ENCODE measurements around the gene STIM1. TPM values are rescaled to one million over a fixed set of nuclear protein-coding genes. Genes with fewer than 3 reads are reported as not detected.

STIM1 gene
- total and polyA plus RNA-seq, 7 donors = 5.3 to 44.8 (median 29.3) TPM

GRCh38 chr11:3882655-3883054 is 27.2 kb downstream of the STIM1 start:
- Histone ChIP-seq H3K4me3 (no peak overlapping the region), H3K4me1 (peaks cover 0 to 21% (median 19%) of the 10 kb centered on the region in 4 donors), H3K9me3 (no peaks in the 10 kb centered on the region), H3K27ac (no peak overlapping the region), H3K36me3 (no peaks in the 10 kb centered on the region), H3K27me3 (no peaks in the 10 kb centered on the region)
- DNase-seq = no peak
- intact Hi-C loops (cut with DNase I) = no loop called here
- TF ChIP-seq EP300 (IDR thresholded peaks at IDR 0.05) = no peak
- no peak for TF ChIP-seq CTCF (IDR thresholded peaks at IDR 0.05)
- TF ChIP-seq POLR2AphosphoS5 (IDR thresholded peaks at IDR 0.05) = no peak
- no peak for TF ChIP-seq POLR2A (IDR thresholded peaks at IDR 0.05)

- Histone ChIP-seq H3K4me1 (no peaks in the 10 kb centered on the region), H3K9me3 (no peaks in the 10 kb centered on the region), H3K27ac (no peak overlapping the region), H3K4me3 (no peak overlapping the region), H3K27me3 (no peaks in the 10 kb centered on the region), H3K36me3 (no peaks in the 10 kb centered on the region)
- TF ChIP-seq POLR2A (IDR thresholded peaks at IDR 0.05) (no peak), CTCF (IDR thresholded peaks at IDR 0.05) (no peak), POLR2AphosphoS5 (IDR thresholded peaks at IDR 0.05) (no peak), EP300 (IDR thresholded peaks at IDR 0.05) (no peak)
- 93 to 96% methylated on average over 7 of the region's 7 CpGs for WGBS, 2 donors
- intact Hi-C loops (cut with DNase I) = no loop called here
- DNase-seq = no peak
These were observed 30.4 kb downstream of the STIM1 start for GRCh38 chr11:3885855-3886254.

GRCh38 chr11:3886985-3887384 is 31.5 kb downstream of the STIM1 start:
- Histone ChIP-seq H3K4me3 (no peak overlapping the region), H3K9me3 (no peaks in the 10 kb centered on the region), H3K27me3 (no peaks in the 10 kb centered on the region), H3K27ac (no peak overlapping the region), H3K4me1 (no peaks in the 10 kb centered on the region), H3K36me3 (no peaks in the 10 kb centered on the region)
- intact Hi-C loops (cut with DNase I) = no loop called here
- no peak for DNase-seq
- WGBS, 2 donors = 84 to 92% methylated on average over 1 of the region's 1 CpG
- TF ChIP-seq POLR2A (IDR thresholded peaks at IDR 0.05) = no peak
- no peak for TF ChIP-seq EP300 (IDR thresholded peaks at IDR 0.05)
- no peak for TF ChIP-seq POLR2AphosphoS5 (IDR thresholded peaks at IDR 0.05)

- Histone ChIP-seq H3K27ac (no peak overlapping the region), H3K36me3 (no peaks in the 10 kb centered on the region), H3K27me3 (no peaks in the 10 kb centered on the region), H3K9me3 (no peaks in the 10 kb centered on the region), H3K4me1 (no peaks in the 10 kb centered on the region), H3K4me3 (no peak overlapping the region)
- no peak for DNase-seq
- TF ChIP-seq EP300 (IDR thresholded peaks at IDR 0.05) (no peak), POLR2AphosphoS5 (IDR thresholded peaks at IDR 0.05) (no peak), CTCF (IDR thresholded peaks at IDR 0.05) (no peak), POLR2A (IDR thresholded peaks at IDR 0.05) (no peak)
- intact Hi-C loops (cut with DNase I) = no loop called here
These were observed 33.4 kb downstream of the STIM1 start for GRCh38 chr11:3888876-3889275.

GRCh38 chr11:3890014-3890413 is 34.5 kb downstream of the STIM1 start:
- H3K27me3 ChIP-seq = no peaks in the 10 kb centered on the region
- intact Hi-C loops (cut with DNase I) = no loop called here
- H3K4me3 ChIP-seq = no peak overlapping the region
- 96 to 97% methylated on average over 2 of the region's 2 CpGs for WGBS, 2 donors
- H3K27ac ChIP-seq = no peak overlapping the region
- H3K9me3 ChIP-seq = no peaks in the 10 kb centered on the region
- no peaks in the 10 kb centered on the region for H3K36me3 ChIP-seq
- TF ChIP-seq EP300 (IDR thresholded peaks at IDR 0.05) = no peak
- no peak for TF ChIP-seq POLR2AphosphoS5 (IDR thresholded peaks at IDR 0.05)
- TF ChIP-seq CTCF (IDR thresholded peaks at IDR 0.05) = no peak
- TF ChIP-seq POLR2A (IDR thresholded peaks at IDR 0.05) = no peak
- no peak for DNase-seq
- peaks cover 0 to 1% (median 0%) of the 10 kb centered on the region in 4 donors for H3K4me1 ChIP-seq

Data from sigmoid colon (tissue), 7 donors.